ENCODE data around the gene HKDC1.

- TF ChIP-seq CTCF (IDR thresholded peaks at IDR 0.05 in 2 of 3, conservative IDR thresholded peaks at IDR 0.05 in 1 of 3; ENCODE audit: control insufficient read depth in 2 of 3, extremely low read depth in 1 of 3, insufficient read depth in 1 of 3, low read depth in 3 of 3, low read length in 3 of 3) (no peak), POLR2A (IDR thresholded peaks at IDR 0.05; ENCODE audit: low read depth, low read length) (no peak), POLR2AphosphoS5 (IDR thresholded peaks at IDR 0.05; ENCODE audit: low read length) (no peak), HDAC6 (IDR thresholded peaks at IDR 0.05; ENCODE audit: unreplicated experiment) (no peak)
These were observed 20.3 kb downstream of the HKDC1 start for GRCh38 chr10:69240455-69240854.

Data from GM12878 (cell line).